ENCODE results near the gene ATPAF1. TPM values are rescaled to one million over a fixed set of nuclear protein-coding genes. Genes with fewer than 3 reads are reported as not detected.

Gene ATPAF1
- total and polyA plus RNA-seq, 2 donors from 2014 or later: 36.4 to 127 TPM

DNA sequence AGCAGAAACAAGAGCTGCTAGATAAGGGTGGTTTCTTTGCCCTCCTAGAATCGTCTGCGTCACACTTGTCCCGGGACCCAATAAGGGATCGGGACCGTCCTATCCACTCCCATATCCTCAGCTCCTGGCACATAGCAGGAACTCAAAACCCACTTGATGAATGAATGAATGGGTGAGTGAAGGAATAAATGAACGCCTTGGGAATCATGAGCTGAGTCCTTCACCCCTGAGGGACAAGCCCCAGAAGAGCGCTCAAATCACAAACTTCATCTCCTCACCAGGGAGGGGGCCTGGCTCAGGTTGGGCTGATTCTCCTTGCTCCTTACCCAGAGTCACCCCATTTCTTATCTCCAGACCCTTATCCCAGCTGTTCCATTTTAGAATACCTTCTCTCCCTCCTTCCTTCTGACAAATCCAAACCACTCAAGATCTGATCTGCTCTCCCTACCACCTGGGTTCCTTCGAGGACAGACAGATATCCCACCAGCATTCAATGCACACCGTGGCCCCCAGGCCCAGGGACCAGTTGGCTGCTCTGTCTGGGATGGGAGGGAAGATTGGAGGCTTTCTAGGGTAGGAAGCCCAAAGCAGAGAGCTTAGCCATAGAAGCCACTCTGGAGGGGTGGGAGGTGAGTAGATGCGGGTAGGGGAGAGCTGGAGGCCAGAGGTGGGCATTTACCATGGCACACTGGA lies 50.9 kb downstream of the ATPAF1 start:
- no peak for DNase-seq
- Histone ChIP-seq H3K4me1 (ENCODE audit: control insufficient read depth in 2 of 3, insufficient read depth in 2 of 3, low read depth in 1 of 3, low read length in 3 of 3) (peaks cover 0 to 25% (median 12%) of the 10 kb centered on the region in 3 donors), H3K27me3 (ENCODE audit: control insufficient read depth, insufficient read depth, low read length) (no peaks in the 10 kb centered on the region), H3K9ac (ENCODE audit: low read length in 3 of 3) (peak overlapping the region; percentile 1 to 94 (median 45)), H3K27ac (ENCODE audit: low read depth in 2 of 2, low read length in 2 of 2) (peak overlapping the region; percentile 86 to 93), H3K36me3 (ENCODE audit: control insufficient read depth in 2 of 3, insufficient read depth in 3 of 3, low read length in 3 of 3) (no peaks in the 10 kb centered on the region), H3K9me3 (ENCODE audit: control insufficient read depth in 2 of 3, insufficient read depth in 1 of 3, low read length in 3 of 3) (no peaks in the 10 kb centered on the region), H3K4me3 (ENCODE audit: low read length in 3 of 3) (peak overlapping the region; percentile 63 to 86 (median 72))
- TF ChIP-seq, protein P1, sequence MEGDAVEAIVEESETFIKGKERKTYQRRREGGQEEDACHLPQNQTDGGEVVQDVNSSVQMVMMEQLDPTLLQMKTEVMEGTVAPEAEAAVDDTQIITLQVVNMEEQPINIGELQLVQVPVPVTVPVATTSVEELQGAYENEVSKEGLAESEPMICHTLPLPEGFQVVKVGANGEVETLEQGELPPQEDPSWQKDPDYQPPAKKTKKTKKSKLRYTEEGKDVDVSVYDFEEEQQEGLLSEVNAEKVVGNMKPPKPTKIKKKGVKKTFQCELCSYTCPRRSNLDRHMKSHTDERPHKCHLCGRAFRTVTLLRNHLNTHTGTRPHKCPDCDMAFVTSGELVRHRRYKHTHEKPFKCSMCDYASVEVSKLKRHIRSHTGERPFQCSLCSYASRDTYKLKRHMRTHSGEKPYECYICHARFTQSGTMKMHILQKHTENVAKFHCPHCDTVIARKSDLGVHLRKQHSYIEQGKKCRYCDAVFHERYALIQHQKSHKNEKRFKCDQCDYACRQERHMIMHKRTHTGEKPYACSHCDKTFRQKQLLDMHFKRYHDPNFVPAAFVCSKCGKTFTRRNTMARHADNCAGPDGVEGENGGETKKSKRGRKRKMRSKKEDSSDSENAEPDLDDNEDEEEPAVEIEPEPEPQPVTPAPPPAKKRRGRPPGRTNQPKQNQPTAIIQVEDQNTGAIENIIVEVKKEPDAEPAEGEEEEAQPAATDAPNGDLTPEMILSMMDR (IDR thresholded peaks at IDR 0.05; ENCODE audit: borderline replicate concordance, extremely low read depth, insufficient read depth): no peak
- FAIRE-seq: no peak
- intact Hi-C loops (cut with DNase I): no loop called here

DNA sequence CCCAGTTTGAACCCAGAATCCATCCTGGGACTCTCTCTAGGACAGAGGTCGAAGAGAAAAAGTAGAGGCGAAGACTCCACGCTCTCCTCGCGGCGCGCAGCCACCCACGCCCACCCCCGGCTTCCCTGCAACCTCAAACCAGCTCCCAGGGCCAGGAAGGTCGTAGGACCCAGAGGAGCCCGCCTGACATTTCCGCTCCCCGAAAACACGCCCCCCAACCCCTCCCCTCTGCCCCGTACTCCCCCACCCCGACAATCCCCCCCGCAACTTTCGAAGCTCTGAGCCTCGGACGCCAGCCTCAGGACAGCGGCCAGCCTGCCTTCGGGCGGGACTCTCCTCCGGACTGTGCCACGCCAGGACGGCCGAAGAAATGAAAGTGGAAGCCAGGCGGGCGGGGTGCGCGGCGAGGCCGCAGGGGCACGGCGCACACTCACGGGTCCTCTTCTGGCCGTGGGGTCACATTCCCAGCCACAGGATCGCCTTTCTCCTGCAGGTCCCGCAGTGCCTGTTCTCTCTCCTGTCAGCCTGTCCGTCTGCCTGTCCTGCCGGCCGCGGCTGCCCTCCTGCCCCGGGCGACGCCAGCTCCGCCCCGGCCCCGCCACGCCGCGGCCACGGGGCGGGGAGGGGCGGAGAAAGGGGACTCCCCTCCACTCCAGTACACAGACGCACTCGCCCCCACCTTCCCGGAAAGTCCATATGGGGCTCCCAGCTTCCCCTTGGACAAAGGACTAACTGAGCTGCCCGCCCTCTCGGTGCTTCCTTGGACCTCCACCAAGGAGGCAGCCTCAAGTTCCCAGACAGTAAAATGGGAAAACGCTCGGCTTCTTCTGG lies 51.7 kb downstream of the ATPAF1 start, which contains the start of gene MOB3C:
Gene MOB3C, minus strand, starts transcription at position 535 of the 831 bp plus-strand sequence. CDS start 3,490 bp downstream, outside the sequence.
- Histone ChIP-seq H3K9me3 (ENCODE audit: control insufficient read depth in 2 of 3, insufficient read depth in 1 of 3, low read length in 3 of 3) (no peaks in the 10 kb centered on the region), H3K4me3 (ENCODE audit: low read length in 3 of 3) (peak within 1 kb of the TSS; percentile 63 to 86 (median 72)), H3K27ac (ENCODE audit: low read depth in 2 of 2, low read length in 2 of 2) (peak within 1 kb of the TSS; percentile 86 to 93), H3K4me1 (ENCODE audit: control insufficient read depth in 2 of 3, insufficient read depth in 2 of 3, low read depth in 1 of 3, low read length in 3 of 3) (peaks cover 0 to 28% (median 12%) of the 10 kb centered on the region in 3 donors), H3K36me3 (ENCODE audit: control insufficient read depth in 2 of 3, insufficient read depth in 3 of 3, low read length in 3 of 3) (no peaks in the 10 kb centered on the region), H3K9ac (ENCODE audit: low read length in 3 of 3) (peak within 1 kb of the TSS; percentile 45 to 94 (median 67)), H3K27me3 (ENCODE audit: control insufficient read depth, insufficient read depth, low read length) (no peaks in the 10 kb centered on the region)
- FAIRE-seq (no peak), DNase-seq (peak; percentile 64 to 93 (median 76))
- intact Hi-C loops (cut with DNase I): no loop called here
- TF ChIP-seq, protein P1 (IDR thresholded peaks at IDR 0.05; ENCODE audit: borderline replicate concordance, extremely low read depth, insufficient read depth): no peak

DNA sequence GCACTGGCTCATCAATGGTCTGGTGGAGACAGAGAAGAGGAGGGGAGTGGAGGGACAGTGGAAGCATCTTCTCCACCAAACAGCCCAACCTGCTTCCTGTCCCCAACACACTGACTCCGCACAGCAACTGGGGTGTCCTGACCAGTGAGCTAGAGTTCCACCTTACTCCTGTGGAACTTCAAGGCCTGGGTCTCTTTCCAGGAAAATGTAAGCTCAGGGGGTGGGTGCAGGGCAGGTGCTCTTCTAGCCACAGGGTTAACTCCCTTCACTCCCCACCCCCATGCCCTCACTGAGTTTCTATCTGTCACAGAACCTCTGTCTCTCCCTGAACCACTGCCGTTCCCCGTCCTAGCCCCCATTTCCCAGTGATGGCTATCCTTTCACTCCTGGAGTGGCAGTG lies 52.4 kb downstream of the ATPAF1 start:
- Histone ChIP-seq H3K27ac (ENCODE audit: low read depth in 2 of 2, low read length in 2 of 2) (peak overlapping the region; percentile 86 to 93), H3K27me3 (ENCODE audit: control insufficient read depth, insufficient read depth, low read length) (no peaks in the 10 kb centered on the region), H3K4me1 (ENCODE audit: control insufficient read depth in 2 of 3, insufficient read depth in 2 of 3, low read depth in 1 of 3, low read length in 3 of 3) (peaks cover 0 to 28% (median 12%) of the 10 kb centered on the region in 3 donors), H3K9me3 (ENCODE audit: control insufficient read depth in 2 of 3, insufficient read depth in 1 of 3, low read length in 3 of 3) (no peaks in the 10 kb centered on the region), H3K9ac (ENCODE audit: low read length in 3 of 3) (peak overlapping the region; percentile 11 to 94 (median 67)), H3K4me3 (ENCODE audit: low read length in 3 of 3) (peak overlapping the region; percentile 51 to 86 (median 63)), H3K36me3 (ENCODE audit: control insufficient read depth in 2 of 3, insufficient read depth in 3 of 3, low read length in 3 of 3) (no peaks in the 10 kb centered on the region)
- FAIRE-seq: no peak
- intact Hi-C loops (cut with DNase I): no loop called here
- DNase-seq: no peak
- TF ChIP-seq, protein P1 (IDR thresholded peaks at IDR 0.05; ENCODE audit: borderline replicate concordance, extremely low read depth, insufficient read depth): no peak

All from kidney (tissue), 14 donors.